A673 (cell line): ENCODE data around the gene ZNF670.

ENCODE experiments used
- CTCF ChIP-seq: fragments of 300-800, 200-600 bp; sonication (generic); conservative IDR thresholded peaks from 2 replicates; pipeline ENCODE4 v1.5.1; 2017; ENCODE audit warnings: low read depth, mild to moderate bottlenecking, antibody characterized with exemption, low read length, moderate library complexity, mixed read lengths
- EZH2 ChIP-seq: fragments of 200-600 bp; sonication (generic); IDR thresholded peaks from 2 replicates; pipeline ENCODE4 v1.6.1; 2017; ENCODE audit warnings: borderline replicate concordance, low read depth, mild to moderate bottlenecking, mixed read lengths, antibody characterized with exemption, low read length; ENCODE audit not compliant: poor library complexity, severe bottlenecking

- no peak for TF ChIP-seq CTCF
- no peak for TF ChIP-seq EZH2
These were observed 11.8 kb upstream of the ZNF670 start for GRCh38 chr1:247090455-247090854.
